ENCODE measurements around the gene VAMP7. TPM values are rescaled to one million over a fixed set of nuclear protein-coding genes. Genes with fewer than 3 reads are reported as not detected.
"Not testable (repeated sequence)": the region's sequence is repeated elsewhere in the genome, so short reads cannot be mapped to it uniquely, and the experiment has no call there.

Gene VAMP7
- polyA plus RNA-seq (2013): 58.7 TPM

- POLR2A ChIA-PET: no interaction called here
- DNase-seq: peak; percentile 88 to 93 (median 90)
Observed at GRCh38 chrX:155881158-155881993, at the start of gene VAMP7. Gene VAMP7 (plus strand): TSS chrX:155881345. CDS start chrX:155889467, 8,122 bp downstream.

GRCh38 chrX:155841232-155841631 is 39.9 kb upstream of the VAMP7 start:
- Histone ChIP-seq H3K9me3 (ENCODE audit: control extremely low read depth in 1 of 5, control insufficient read depth in 4 of 5, insufficient read depth in 2 of 5, low read depth in 1 of 5, low read length in 4 of 5) (peaks cover 0 to 4% (median 0%) of the 10 kb centered on the region in 5 experiments), H3K4me3 (ENCODE audit: control insufficient read depth in 1 of 7, extremely low read depth in 1 of 7, insufficient read depth in 4 of 7, low read depth in 2 of 7, low read length in 6 of 7) (no peak overlapping the region), H3K27me3 (replicated peaks in 2 of 5; ENCODE audit: control insufficient read depth in 4 of 5, insufficient read depth in 5 of 5, low read length in 4 of 5) (no peaks in the 10 kb centered on the region), H3K27ac (ENCODE audit: insufficient read depth in 1 of 2, low read depth in 1 of 2, low read length in 2 of 2, poor library complexity in 1 of 2, severe bottlenecking in 2 of 2) (no peak overlapping the region), H3K36me3 (ENCODE audit: control insufficient read depth in 4 of 4, insufficient read depth in 4 of 4, low read length in 3 of 4) (no peaks in the 10 kb centered on the region), H3K4me1 (ENCODE audit: control extremely low read depth in 1 of 4, control insufficient read depth in 4 of 4, insufficient read depth in 4 of 4, low read length in 3 of 4) (no peaks in the 10 kb centered on the region)
- CTCF ChIA-PET: no interaction called here
- peak; percentile 20 to 67 (median 56) for DNase-seq
- WGBS (ENCODE audit: insufficient coverage): 41% methylated on average over 3 of the region's 3 CpGs
- POLR2A ChIA-PET: no interaction called here

More at GRCh38 chrX:155881158-155881993, at the start of gene VAMP7:
- Histone ChIP-seq H3K27ac (ENCODE audit: insufficient read depth in 1 of 2, low read depth in 1 of 2, low read length in 2 of 2, poor library complexity in 1 of 2, severe bottlenecking in 2 of 2) (peak within 1 kb of the TSS; percentile 68 to 87), H3K36me3 (ENCODE audit: control insufficient read depth in 4 of 4, insufficient read depth in 4 of 4, low read length in 3 of 4) (no peaks in the 10 kb centered on the region), H3K4me1 (ENCODE audit: control extremely low read depth in 1 of 4, control insufficient read depth in 4 of 4, insufficient read depth in 4 of 4, low read length in 3 of 4) (peaks cover 0 to 8% (median 3%) of the 10 kb centered on the region in 4 experiments), H3K4me3 (ENCODE audit: control insufficient read depth in 1 of 7, extremely low read depth in 1 of 7, insufficient read depth in 4 of 7, low read depth in 2 of 7, low read length in 6 of 7) (peak within 1 kb of the TSS; percentile 69 to 91 (median 80)), H3K9me3 (ENCODE audit: control extremely low read depth in 1 of 5, control insufficient read depth in 4 of 5, insufficient read depth in 2 of 5, low read depth in 1 of 5, low read length in 4 of 5) (peaks cover 0 to 4% (median 0%) of the 10 kb centered on the region in 5 experiments), H3K27me3 (replicated peaks in 2 of 5; ENCODE audit: control insufficient read depth in 4 of 5, insufficient read depth in 5 of 5, low read length in 4 of 5) (peaks cover 0 to 3% (median 0%) of the 10 kb centered on the region in 5 experiments)
- WGBS (ENCODE audit: insufficient coverage): 37% methylated on average over 47 of the region's 48 CpGs
- CTCF ChIA-PET: no interaction called here

GRCh38 chrX:155851786-155852185 is 29.4 kb upstream of the VAMP7 start:
- H3K27me3 ChIP-seq (replicated peaks in 2 of 5; ENCODE audit: control insufficient read depth in 4 of 5, insufficient read depth in 5 of 5, low read length in 4 of 5); CTCF ChIA-PET; H3K9me3 ChIP-seq (ENCODE audit: control extremely low read depth in 1 of 5, control insufficient read depth in 4 of 5, insufficient read depth in 2 of 5, low read depth in 1 of 5, low read length in 4 of 5); DNase-seq; H3K36me3 ChIP-seq (ENCODE audit: control insufficient read depth in 4 of 4, insufficient read depth in 4 of 4, low read length in 3 of 4); H3K27ac ChIP-seq (ENCODE audit: insufficient read depth in 1 of 2, low read depth in 1 of 2, low read length in 2 of 2, poor library complexity in 1 of 2, severe bottlenecking in 2 of 2); POLR2A ChIA-PET; H3K4me1 ChIP-seq (ENCODE audit: control extremely low read depth in 1 of 4, control insufficient read depth in 4 of 4, insufficient read depth in 4 of 4, low read length in 3 of 4); H3K4me3 ChIP-seq (ENCODE audit: control insufficient read depth in 1 of 7, extremely low read depth in 1 of 7, insufficient read depth in 4 of 7, low read depth in 2 of 7, low read length in 6 of 7): not testable (repeated sequence)
- WGBS (ENCODE audit: insufficient coverage): no CpG with 5 or more reads among the region's 2 CpGs

- CTCF ChIA-PET: no interaction called here
- Histone ChIP-seq H3K36me3 (ENCODE audit: control insufficient read depth in 4 of 4, insufficient read depth in 4 of 4, low read length in 3 of 4) (no peaks in the 10 kb centered on the region), H3K27me3 (replicated peaks in 2 of 5; ENCODE audit: control insufficient read depth in 4 of 5, insufficient read depth in 5 of 5, low read length in 4 of 5) (no peaks in the 10 kb centered on the region), H3K9me3 (ENCODE audit: control extremely low read depth in 1 of 5, control insufficient read depth in 4 of 5, insufficient read depth in 2 of 5, low read depth in 1 of 5, low read length in 4 of 5) (no peaks in the 10 kb centered on the region), H3K4me1 (ENCODE audit: control extremely low read depth in 1 of 4, control insufficient read depth in 4 of 4, insufficient read depth in 4 of 4, low read length in 3 of 4) (no peaks in the 10 kb centered on the region), H3K27ac (ENCODE audit: insufficient read depth in 1 of 2, low read depth in 1 of 2, low read length in 2 of 2, poor library complexity in 1 of 2, severe bottlenecking in 2 of 2) (no peak overlapping the region), H3K4me3 (ENCODE audit: control insufficient read depth in 1 of 7, extremely low read depth in 1 of 7, insufficient read depth in 4 of 7, low read depth in 2 of 7, low read length in 6 of 7) (no peak overlapping the region)
- DNase-seq: peak in 2 of 3 donors; percentile 28 to 35
- 0% methylated on average over 1 of the region's 1 CpG for WGBS (ENCODE audit: insufficient coverage)
- POLR2A ChIA-PET: no interaction called here
Observed at GRCh38 chrX:155857561-155857960, 23.6 kb upstream of the VAMP7 start.

GRCh38 chrX:155864655-155865054 is 16.5 kb upstream of the VAMP7 start:
- H3K27me3 ChIP-seq (replicated peaks in 2 of 5; ENCODE audit: control insufficient read depth in 4 of 5, insufficient read depth in 5 of 5, low read length in 4 of 5): no peaks in the 10 kb centered on the region
- H3K9me3 ChIP-seq (ENCODE audit: control extremely low read depth in 1 of 5, control insufficient read depth in 4 of 5, insufficient read depth in 2 of 5, low read depth in 1 of 5, low read length in 4 of 5): peaks cover 0 to 7% (median 5%) of the 10 kb centered on the region in 5 experiments
- DNase-seq: no peak
- WGBS (ENCODE audit: insufficient coverage): no CpG with 5 or more reads among the region's 1 CpG
- CTCF ChIA-PET: no interaction called here
- no peaks in the 10 kb centered on the region for H3K4me1 ChIP-seq (ENCODE audit: control extremely low read depth in 1 of 4, control insufficient read depth in 4 of 4, insufficient read depth in 4 of 4, low read length in 3 of 4)
- no peak overlapping the region for H3K4me3 ChIP-seq (ENCODE audit: control insufficient read depth in 1 of 7, extremely low read depth in 1 of 7, insufficient read depth in 4 of 7, low read depth in 2 of 7, low read length in 6 of 7)
- no peak overlapping the region for H3K27ac ChIP-seq (ENCODE audit: insufficient read depth in 1 of 2, low read depth in 1 of 2, low read length in 2 of 2, poor library complexity in 1 of 2, severe bottlenecking in 2 of 2)
- POLR2A ChIA-PET: no interaction called here
- H3K36me3 ChIP-seq (ENCODE audit: control insufficient read depth in 4 of 4, insufficient read depth in 4 of 4, low read length in 3 of 4): no peaks in the 10 kb centered on the region

DNA sequence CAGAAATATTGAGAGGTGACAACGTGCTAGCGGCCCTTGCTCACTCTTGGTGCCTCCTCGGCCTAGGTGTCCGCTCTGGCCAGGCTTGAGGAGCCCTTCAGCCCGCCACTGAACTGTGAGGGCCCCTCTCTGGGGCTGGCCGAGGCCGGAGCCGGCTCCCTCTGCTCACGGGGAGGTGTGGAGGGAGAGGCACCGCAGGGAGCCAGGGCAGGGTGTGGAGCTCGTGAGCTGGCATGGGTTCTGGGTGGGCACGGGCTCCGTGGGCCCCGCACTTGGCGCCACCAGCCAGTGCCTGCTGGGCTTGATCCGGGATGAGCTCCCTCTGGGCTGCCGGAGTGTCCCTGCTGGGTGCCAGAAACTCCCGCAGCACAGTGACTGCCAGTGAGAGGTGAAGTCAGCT is 16.0 kb upstream of the VAMP7 start:
- Histone ChIP-seq H3K27ac (ENCODE audit: insufficient read depth in 1 of 2, low read depth in 1 of 2, low read length in 2 of 2, poor library complexity in 1 of 2, severe bottlenecking in 2 of 2) (no peak overlapping the region), H3K4me1 (ENCODE audit: control extremely low read depth in 1 of 4, control insufficient read depth in 4 of 4, insufficient read depth in 4 of 4, low read length in 3 of 4) (no peaks in the 10 kb centered on the region), H3K36me3 (ENCODE audit: control insufficient read depth in 4 of 4, insufficient read depth in 4 of 4, low read length in 3 of 4) (no peaks in the 10 kb centered on the region), H3K27me3 (replicated peaks in 2 of 5; ENCODE audit: control insufficient read depth in 4 of 5, insufficient read depth in 5 of 5, low read length in 4 of 5) (no peaks in the 10 kb centered on the region), H3K4me3 (ENCODE audit: control insufficient read depth in 1 of 7, extremely low read depth in 1 of 7, insufficient read depth in 4 of 7, low read depth in 2 of 7, low read length in 6 of 7) (no peak overlapping the region), H3K9me3 (ENCODE audit: control extremely low read depth in 1 of 5, control insufficient read depth in 4 of 5, insufficient read depth in 2 of 5, low read depth in 1 of 5, low read length in 4 of 5) (peaks cover 0 to 7% (median 5%) of the 10 kb centered on the region in 5 experiments)
- DNase-seq: no peak
- ChIA-PET POLR2A (no interaction called here), CTCF (no interaction called here)
- 91% methylated on average over 14 of the region's 18 CpGs for WGBS (ENCODE audit: insufficient coverage)

DNA sequence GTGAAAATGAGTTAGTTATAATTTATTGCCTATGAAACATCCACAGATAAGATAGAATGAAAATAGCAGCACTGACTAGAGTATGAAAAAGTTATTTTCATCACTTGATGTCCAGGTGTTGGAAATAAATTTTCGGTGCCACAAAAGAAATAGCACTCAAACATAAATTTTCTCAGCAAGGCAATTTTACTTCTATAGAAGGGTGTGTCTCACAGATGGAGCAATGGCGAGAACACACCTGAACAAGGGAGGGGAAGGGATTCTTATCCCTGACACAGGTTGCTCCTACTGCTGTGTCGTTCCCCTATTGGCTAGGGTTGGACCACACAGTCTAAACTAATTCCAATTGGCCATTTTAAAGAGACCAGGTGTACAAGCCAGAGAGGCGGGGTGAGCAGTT is 13.3 kb upstream of the VAMP7 start:
- Histone ChIP-seq H3K4me1 (ENCODE audit: control extremely low read depth in 1 of 4, control insufficient read depth in 4 of 4, insufficient read depth in 4 of 4, low read length in 3 of 4) (no peaks in the 10 kb centered on the region), H3K36me3 (ENCODE audit: control insufficient read depth in 4 of 4, insufficient read depth in 4 of 4, low read length in 3 of 4) (no peaks in the 10 kb centered on the region), H3K27me3 (replicated peaks in 2 of 5; ENCODE audit: control insufficient read depth in 4 of 5, insufficient read depth in 5 of 5, low read length in 4 of 5) (no peaks in the 10 kb centered on the region), H3K27ac (ENCODE audit: insufficient read depth in 1 of 2, low read depth in 1 of 2, low read length in 2 of 2, poor library complexity in 1 of 2, severe bottlenecking in 2 of 2) (no peak overlapping the region), H3K9me3 (ENCODE audit: control extremely low read depth in 1 of 5, control insufficient read depth in 4 of 5, insufficient read depth in 2 of 5, low read depth in 1 of 5, low read length in 4 of 5) (peaks cover 0 to 7% (median 5%) of the 10 kb centered on the region in 5 experiments), H3K4me3 (ENCODE audit: control insufficient read depth in 1 of 7, extremely low read depth in 1 of 7, insufficient read depth in 4 of 7, low read depth in 2 of 7, low read length in 6 of 7) (no peak overlapping the region)
- 90% methylated on average over 2 of the region's 4 CpGs for WGBS (ENCODE audit: insufficient coverage)
- CTCF ChIA-PET: no interaction called here
- POLR2A ChIA-PET: no interaction called here
- DNase-seq: no peak

Data from common myeloid progenitor, CD34-positive (primary cell).